Retinal pigment epithelial cell (primary cell): ENCODE results near the gene GOLGA8A.
"Not testable (repeated sequence)": the region's sequence is repeated elsewhere in the genome, so short reads cannot be mapped to it uniquely, and the experiment has no call there.

ENCODE experiments used
- DNase-seq: peaks from one replicate; pipeline ENCODE4 v3.0.0-alpha.2; 2010; ENCODE audit warnings: low read depth
- H3K4me3 ChIP-seq: 2 replicates; pipeline ENCODE4 v1.5.1; 2011; ENCODE audit warnings: mild to moderate bottlenecking, low read length, control low read depth, moderate library complexity
- TF ChIP-seq, protein P1 (sequence below): conservative IDR thresholded peaks from 2 replicates; pipeline ENCODE4 v1.5.1; 2011; ENCODE audit warnings: low read depth, low read length, control low read depth, inconsistent platforms

GOLGA8A gene

DNA sequence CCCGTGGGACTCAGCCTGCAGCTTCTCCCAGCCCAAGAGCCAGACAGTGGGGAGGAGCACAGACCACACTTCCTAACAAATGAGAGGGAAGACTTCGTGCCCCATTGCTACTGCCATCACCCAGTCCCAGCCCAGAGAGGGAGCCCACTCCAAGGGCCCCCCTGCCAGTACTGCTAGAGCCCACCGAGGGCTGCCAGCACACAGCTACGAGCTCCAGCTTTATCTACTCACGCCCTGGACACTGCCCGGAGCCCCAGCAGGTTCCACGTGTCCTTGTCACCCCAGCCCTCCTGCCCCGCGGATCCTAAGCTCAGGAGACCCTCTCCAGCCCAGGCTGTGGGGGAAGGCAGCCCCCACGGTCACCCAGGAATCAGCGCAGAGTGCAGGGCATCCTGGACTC lies 1.9 kb downstream of the GOLGA8A start:
- TF ChIP-seq, protein P1, sequence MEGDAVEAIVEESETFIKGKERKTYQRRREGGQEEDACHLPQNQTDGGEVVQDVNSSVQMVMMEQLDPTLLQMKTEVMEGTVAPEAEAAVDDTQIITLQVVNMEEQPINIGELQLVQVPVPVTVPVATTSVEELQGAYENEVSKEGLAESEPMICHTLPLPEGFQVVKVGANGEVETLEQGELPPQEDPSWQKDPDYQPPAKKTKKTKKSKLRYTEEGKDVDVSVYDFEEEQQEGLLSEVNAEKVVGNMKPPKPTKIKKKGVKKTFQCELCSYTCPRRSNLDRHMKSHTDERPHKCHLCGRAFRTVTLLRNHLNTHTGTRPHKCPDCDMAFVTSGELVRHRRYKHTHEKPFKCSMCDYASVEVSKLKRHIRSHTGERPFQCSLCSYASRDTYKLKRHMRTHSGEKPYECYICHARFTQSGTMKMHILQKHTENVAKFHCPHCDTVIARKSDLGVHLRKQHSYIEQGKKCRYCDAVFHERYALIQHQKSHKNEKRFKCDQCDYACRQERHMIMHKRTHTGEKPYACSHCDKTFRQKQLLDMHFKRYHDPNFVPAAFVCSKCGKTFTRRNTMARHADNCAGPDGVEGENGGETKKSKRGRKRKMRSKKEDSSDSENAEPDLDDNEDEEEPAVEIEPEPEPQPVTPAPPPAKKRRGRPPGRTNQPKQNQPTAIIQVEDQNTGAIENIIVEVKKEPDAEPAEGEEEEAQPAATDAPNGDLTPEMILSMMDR = no peak
- no peak for DNase-seq
- no peak overlapping the region for H3K4me3 ChIP-seq

DNA sequence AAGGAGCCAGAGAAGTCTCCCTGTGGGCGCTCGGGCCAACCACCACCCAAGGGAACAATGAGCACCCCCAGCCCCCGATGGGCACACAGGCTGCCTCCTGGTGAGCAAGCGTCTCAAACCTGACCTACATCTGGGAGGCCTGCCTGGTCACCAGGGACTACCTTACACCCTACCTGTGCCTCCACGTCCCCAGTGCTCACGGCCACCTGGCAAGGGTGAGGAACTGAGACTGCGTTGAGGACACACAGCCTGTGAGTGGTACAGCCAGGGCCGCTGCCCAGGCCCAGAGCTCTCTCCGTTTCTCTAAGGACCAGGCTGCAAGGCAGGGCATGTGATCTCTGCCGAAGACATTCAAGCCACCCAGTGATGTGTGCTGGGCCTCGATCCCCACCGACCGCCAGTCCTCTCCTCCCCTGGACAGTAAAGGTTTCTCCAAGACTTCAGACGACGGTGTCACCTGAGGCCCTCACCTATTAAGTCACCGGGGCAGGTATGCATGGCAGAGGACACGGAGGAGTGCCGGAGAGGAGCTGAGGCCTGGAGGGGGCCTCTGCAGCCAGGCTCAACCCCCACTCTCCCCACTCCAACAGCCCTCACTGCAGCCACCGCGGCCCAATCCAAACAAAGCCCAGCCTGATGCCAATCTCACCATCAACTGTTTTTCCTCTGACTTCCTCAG lies 2.8 kb downstream of the GOLGA8A start:
- DNase-seq = no peak
- TF ChIP-seq, protein P1 = no peak
- H3K4me3 ChIP-seq = no peak overlapping the region

DNA sequence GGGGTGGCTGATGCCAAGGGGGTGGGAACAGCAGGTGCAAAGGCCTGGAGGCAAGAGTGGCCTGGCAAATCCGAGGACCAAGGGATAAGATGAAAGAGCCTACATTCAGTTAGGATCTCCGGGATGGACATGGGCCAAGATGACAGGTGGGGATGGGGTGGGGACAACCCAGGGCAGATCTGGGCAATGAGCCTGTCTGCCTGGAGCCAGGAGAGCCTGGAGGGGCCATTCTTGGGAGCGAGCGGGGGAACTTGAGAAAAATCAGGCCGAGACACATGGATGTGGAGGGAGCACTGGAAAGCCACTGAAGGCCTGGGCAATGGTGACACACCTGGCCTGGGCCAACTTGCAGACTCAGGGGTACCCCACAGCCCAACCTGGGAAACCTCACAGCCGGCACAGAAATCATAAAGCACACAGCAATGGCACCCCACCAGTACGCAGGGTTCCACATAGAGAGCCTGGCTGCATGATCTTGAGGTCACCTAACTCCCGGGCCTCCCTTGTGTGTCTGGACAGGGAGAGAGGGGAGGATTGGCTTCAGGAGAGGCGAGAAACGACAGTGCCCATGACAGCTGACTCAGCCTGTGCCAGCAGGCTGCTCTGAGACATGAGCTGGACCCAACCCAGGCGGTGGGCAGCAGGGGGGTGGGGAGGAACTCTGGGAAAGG lies 3.5 kb downstream of the GOLGA8A start:
- not testable (repeated sequence) for H3K4me3 ChIP-seq, DNase-seq

DNA sequence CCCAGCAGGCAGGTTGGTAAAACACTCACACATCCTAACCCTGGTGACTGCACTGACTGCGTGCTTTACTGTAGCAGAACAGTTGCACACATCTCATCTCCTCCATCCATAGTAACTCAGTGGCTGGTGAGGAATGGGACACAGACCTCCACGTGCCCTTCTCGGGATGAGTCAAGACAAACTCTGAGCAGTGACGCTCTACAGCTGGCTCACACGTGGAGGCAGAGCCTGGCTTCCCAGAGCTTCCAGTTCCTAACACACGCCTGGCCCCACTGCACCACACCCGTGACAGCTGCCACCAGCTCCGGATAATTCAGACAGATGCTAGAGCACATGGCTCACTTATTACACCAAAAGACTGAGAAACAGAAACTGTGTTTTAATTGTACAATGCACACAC lies 7.0 kb downstream of the GOLGA8A start:
- not testable (repeated sequence) for H3K4me3 ChIP-seq, DNase-seq

DNA sequence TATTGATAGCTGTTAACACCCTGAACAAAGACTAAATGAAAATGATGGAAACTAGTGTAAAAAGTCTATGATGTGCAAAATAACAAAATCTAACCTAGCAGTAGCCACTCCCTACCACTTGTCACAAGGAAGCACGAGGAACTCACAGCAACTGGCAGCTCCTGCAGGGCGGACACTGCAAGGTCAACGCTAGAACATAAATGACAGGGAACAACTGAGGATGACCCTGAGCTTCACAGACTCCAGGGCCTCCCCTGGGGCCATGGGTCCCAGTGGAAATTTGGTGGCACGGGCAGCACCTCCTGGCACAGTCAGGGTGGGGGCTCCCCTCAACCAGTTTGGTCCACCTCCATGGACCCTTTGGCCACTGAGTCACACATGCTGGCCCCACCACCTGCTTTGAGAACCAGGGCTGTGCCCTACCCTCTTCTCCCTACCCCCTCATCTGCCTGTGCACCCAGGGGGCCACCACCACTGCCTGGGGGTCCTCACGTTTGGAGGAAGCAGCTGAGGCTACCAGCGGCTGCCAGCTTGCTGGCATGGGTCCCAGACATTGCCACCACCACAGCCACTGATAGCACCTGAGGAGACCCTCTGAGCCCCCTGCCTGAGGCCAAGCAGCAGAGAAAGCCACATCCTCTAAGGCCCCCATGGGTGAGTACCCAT lies 14.1 kb downstream of the GOLGA8A start:
- DNase-seq, H3K4me3 ChIP-seq: not testable (repeated sequence)

DNA sequence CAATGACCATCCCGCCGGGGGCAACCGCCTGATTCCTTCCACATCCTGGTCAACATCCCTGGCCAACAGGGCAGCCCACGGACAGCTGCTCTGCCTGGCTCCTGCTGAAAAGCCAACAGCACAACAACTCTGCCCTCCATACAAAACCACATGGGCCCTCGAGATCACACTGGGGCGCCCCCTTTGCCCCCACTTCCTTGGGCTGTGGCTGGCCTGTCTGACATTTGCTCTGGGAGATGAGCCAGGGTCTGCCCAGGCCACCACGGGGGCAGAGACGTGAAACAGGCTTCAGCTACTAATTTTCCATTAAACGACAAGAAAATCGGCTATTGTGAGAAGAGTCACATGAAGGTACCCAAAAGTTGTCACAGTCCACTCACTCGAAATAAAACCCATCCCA lies 16.7 kb downstream of the GOLGA8A start:
- H3K4me3 ChIP-seq, DNase-seq: not testable (repeated sequence)

DNA sequence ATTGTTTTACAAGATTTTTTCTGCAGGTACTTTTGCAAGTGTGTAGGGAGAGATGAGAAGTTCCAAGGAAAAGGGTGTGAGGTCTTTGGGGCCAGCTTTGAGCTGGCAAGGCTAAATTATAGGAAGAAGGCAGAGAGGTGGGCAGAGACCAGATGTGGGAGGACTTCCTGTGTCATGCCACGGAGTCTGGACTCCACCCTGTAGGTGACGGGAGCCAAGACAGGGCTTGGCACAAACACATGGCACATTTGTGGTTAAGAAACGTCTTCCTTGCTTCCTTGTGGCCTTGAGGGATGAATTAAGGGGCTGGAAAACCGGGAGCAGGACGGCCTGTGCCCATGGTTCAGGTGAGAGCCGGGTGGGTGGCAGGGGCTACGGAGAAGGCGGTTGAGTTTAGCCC lies 19.2 kb downstream of the GOLGA8A start:
- DNase-seq, H3K4me3 ChIP-seq: not testable (repeated sequence)

DNA sequence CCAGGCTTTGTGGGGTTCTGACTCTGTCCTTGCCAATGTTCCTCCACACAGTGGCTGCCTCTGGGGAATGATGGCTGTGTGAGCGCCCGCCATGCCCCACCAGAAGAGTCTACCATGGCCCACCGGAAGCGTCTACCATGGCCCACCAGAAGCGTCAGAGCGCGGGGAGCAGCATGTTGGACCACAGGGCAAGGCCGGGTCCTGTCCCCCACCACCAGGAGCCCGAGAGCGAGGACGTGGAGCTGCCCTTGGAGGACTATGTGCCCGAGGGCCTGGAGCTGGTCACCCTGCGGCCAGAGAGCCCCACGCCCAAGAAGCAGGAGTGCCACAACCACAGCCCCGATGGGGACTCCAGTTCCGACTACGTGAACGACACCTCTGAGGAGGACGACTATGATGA lies 28.1 kb downstream of the GOLGA8A start:
- H3K4me3 ChIP-seq, DNase-seq: not testable (repeated sequence)

DNA sequence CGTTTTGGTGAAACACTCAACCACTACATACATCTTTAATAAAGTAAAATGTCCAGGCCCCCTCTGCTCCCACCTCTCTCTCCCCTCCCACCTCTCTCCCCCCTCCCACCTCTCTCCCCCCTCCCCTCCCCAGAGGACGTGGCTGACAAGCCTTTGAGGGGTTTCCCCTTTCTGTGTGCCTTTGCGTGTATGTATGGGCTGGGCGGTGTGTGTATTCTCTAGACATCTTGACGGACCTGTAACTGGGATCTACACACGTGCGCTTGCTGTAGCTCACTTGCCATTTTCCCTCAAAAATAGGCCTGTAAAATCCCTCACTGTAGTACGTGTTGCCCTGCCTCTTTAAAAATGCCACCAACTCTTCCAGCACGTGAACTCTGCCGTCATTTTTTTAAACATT lies 28.6 kb downstream of the GOLGA8A start:
- not testable (repeated sequence) for H3K4me3 ChIP-seq

DNA sequence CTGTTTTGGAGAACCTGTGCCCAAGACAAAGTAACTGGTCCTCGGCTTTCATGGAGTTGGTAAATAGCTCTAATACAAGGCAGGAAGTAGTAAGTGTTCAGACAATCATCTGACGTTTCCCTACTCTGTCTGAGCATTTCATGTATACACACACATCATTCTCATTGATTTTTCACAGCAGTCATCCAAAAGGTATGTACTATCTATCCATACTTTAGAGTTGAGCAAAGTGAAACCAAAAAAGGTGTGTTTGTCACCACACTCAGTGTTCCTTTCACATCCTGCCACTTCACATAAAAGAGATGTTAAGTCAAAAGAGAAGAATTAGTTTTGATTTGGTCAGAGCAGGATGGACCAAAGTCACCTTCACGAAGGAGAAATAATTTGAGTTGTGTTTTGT lies 33.7 kb downstream of the GOLGA8A start:
- DNase-seq, H3K4me3 ChIP-seq: not testable (repeated sequence)

More for the DNA sequence above, 28.6 kb downstream of the GOLGA8A start:
- not testable (repeated sequence) for DNase-seq

DNA sequence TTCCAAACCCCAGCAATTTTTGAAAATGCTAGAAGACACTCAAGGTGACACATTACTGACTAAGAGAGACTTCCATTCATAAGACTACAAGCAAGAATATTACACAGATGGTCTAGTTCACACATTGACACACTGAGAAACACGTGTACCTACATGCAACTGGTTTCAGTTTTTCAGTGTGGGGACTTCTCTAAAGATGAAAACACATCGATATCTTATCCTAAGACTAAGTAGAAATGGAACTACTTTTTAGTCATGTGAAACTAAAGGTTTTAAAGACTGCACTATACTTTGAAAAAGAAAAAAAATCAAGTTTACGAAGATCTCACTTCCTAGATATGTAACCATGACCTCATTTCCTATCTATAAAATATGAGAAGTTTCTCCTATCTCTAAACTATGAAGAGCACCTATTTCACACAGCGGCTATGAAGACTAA lies 34.4 kb downstream of the GOLGA8A start:
- DNase-seq, H3K4me3 ChIP-seq: not testable (repeated sequence)

DNA sequence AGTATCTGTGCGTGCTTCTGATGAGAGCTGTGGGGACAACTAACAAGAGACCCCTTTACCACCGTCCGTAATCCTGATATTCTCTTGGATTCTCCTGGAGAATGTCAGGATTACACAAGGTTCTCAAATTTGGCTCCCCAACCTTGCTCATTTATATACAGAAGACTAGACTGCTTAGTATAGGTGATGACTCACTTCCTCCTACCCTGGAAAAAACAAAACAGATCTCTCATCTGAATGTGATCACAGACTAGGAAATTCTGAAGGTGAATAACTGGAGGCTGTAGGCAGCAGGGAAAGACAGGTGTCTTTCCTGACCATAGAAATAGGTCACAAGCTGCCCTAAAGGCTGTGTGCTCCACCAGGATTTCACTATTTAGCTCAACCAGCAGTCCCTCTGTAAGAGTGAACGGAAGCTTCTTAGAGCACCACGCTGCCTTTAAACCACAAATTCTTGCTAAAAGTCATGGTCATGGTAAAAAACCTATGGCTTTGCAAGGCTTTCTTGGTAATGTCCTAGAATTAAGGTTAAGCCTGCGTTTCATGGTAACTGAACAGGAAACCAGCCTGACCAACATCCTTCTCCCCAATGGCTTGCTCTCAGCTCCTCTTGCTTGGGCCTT lies 39.9 kb downstream of the GOLGA8A start:
- not testable (repeated sequence) for DNase-seq

DNA sequence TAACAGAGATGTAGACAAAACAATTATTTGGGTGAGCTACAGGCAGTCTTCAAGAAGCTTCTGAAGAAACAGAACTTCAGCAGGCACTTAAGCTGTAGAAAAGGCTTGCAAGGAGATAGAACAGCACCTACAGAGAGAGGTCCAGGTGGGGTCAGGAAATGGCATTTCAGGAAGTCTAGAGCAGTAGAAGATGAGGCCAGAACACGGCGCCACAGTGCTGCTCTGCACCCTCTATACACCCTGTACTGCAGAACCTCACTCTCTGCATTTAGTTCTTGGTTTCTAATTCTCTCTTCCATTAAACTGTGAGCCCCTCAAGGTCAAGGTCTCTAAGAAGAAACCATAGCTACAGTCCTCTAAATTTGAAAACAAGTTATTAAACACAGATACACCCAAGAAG lies 44.6 kb downstream of the GOLGA8A start:
- DNase-seq, H3K4me3 ChIP-seq: not testable (repeated sequence)

More for the DNA sequence above, 39.9 kb downstream of the GOLGA8A start:
- not testable (repeated sequence) for H3K4me3 ChIP-seq

DNA sequence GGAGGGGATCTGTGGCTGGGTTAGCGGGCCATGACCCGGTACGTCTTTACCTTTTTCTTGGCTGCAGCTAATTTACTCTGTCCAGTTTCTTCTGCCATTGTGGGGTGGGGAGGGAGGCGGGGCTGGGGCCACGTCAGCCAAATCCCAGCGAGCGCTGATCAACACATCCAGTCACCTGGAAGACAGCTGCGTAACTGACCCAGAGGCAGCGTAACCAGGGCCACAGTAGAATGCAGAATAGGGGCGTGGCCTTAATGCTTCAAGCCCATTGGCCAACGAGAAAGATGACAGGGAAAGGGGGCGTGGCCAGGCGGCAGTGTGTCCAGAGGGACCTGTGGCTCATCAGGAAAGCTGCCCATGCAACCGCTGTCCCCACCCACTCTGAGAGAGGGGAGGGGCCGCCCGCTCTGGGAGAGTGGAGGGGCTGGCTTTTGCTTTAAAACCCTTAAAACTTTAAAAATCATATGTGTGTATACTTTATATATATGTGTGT lies 48.0 kb downstream of the GOLGA8A start:
- H3K4me3 ChIP-seq, DNase-seq: not testable (repeated sequence)
